T-helper 2 cell treated with Interferon-gamma antibody and Interleukin-4, amounts not matched to agents 100 ng/mL and 5 ng/mL, for 36 hours (primary cell): ENCODE data around the gene OR51S1. TPM values are rescaled to one million over a fixed set of nuclear protein-coding genes. Genes with fewer than 3 reads are reported as not detected.
"Not testable (repeated sequence)": the region's sequence is repeated elsewhere in the genome, so short reads cannot be mapped to it uniquely, and the experiment has no call there.

Experiments used
- intact Hi-C: fragments of 100-400 bp; cut with micrococcal nuclease; formaldehyde crosslinking; loops from one replicate; pipeline ENCODE4 v1.15.1; 2023
- total RNA-seq: library from RNA; stranded (reverse); gene quantifications from 2 replicates; pipeline ENCODE4 v1.2.3, GENCODE V29; 2022

Gene OR51S1
- total RNA-seq: not detected in 2 replicates

GRCh38 chr11:4848908-4849532 lies at the start of gene OR51S1:
Gene OR51S1, minus strand, starts transcription at chr11:4849208. Its CDS starts 0 bp downstream, at chr11:4849208.
- intact Hi-C loops: no loop called here

GRCh38 chr11:4891996-4892640 lies 43.1 kb upstream of the OR51S1 start:
- intact Hi-C loops: no loop called here

- intact Hi-C loops: no loop called here
Observed at GRCh38 chr11:4890279-4890678, 41.3 kb upstream of the OR51S1 start.

GRCh38 chr11:4887591-4887990 lies 38.6 kb upstream of the OR51S1 start:
- intact Hi-C loops: no loop called here

GRCh38 chr11:4886186-4886585 lies 37.2 kb upstream of the OR51S1 start:
- intact Hi-C loops: no loop called here

- intact Hi-C loops: no loop called here
Observed at GRCh38 chr11:4884361-4884760, 35.4 kb upstream of the OR51S1 start.

- intact Hi-C loops: no loop called here
Observed at GRCh38 chr11:4882543-4882942, 33.5 kb upstream of the OR51S1 start.

GRCh38 chr11:4881860-4882500 lies 33.0 kb upstream of the OR51S1 start, which contains the start of gene OR51T1:
Gene OR51T1, plus strand, starts transcription at chr11:4881900. Its CDS starts 0 bp downstream, at chr11:4881900.
- intact Hi-C loops: no loop called here

GRCh38 chr11:4881188-4881587 lies 32.2 kb upstream of the OR51S1 start:
- intact Hi-C loops: no loop called here

GRCh38 chr11:4865855-4866254 lies 16.8 kb upstream of the OR51S1 start:
- intact Hi-C loops: no loop called here

GRCh38 chr11:4863876-4864275 lies 14.9 kb upstream of the OR51S1 start:
- intact Hi-C loops: no loop called here

- intact Hi-C loops: no loop called here
Observed at GRCh38 chr11:4862447-4863236, 13.6 kb upstream of the OR51S1 start.

GRCh38 chr11:4854286-4854685 lies 5.3 kb upstream of the OR51S1 start:
- intact Hi-C loops: not testable (repeated sequence)

- intact Hi-C loops: no loop called here
Observed at GRCh38 chr11:4851033-4851432, 2.0 kb upstream of the OR51S1 start.

- intact Hi-C loops: no loop called here
Observed at GRCh38 chr11:4839851-4840549, 9.0 kb downstream of the OR51S1 start.

GRCh38 chr11:4830909-4831308 lies 18.1 kb downstream of the OR51S1 start:
- intact Hi-C loops: no loop called here

- intact Hi-C loops: no loop called here
Observed at GRCh38 chr11:4830346-4830745, 18.7 kb downstream of the OR51S1 start.

GRCh38 chr11:4826425-4826824 lies 22.6 kb downstream of the OR51S1 start:
- intact Hi-C loops: no loop called here

GRCh38 chr11:4825132-4825531 lies 23.9 kb downstream of the OR51S1 start:
- intact Hi-C loops: no loop called here

GRCh38 chr11:4821021-4821420 lies 28.0 kb downstream of the OR51S1 start, which contains the start of gene OR51F2:
Gene OR51F2, plus strand, starts transcription at chr11:4821321. Its CDS starts 101 bp downstream, at chr11:4821422.
- intact Hi-C loops: no loop called here

- intact Hi-C loops: no loop called here
Observed at GRCh38 chr11:4809246-4809645, 39.8 kb downstream of the OR51S1 start.
